GM12873 (cell line): Measurements from ENCODE around the gene AGBL4.

Source experiments
- TF ChIP-seq, protein P1 (sequence below): IDR thresholded peaks from 2 replicates; pipeline ENCODE4 v1.5.1; 2012; ENCODE audit warnings: low read depth, mild to moderate bottlenecking, moderate library complexity, low read length, control low read depth; ENCODE audit not compliant: insufficient read depth; ENCODE audit errors: missing control alignments

The AGBL4 gene

DNA sequence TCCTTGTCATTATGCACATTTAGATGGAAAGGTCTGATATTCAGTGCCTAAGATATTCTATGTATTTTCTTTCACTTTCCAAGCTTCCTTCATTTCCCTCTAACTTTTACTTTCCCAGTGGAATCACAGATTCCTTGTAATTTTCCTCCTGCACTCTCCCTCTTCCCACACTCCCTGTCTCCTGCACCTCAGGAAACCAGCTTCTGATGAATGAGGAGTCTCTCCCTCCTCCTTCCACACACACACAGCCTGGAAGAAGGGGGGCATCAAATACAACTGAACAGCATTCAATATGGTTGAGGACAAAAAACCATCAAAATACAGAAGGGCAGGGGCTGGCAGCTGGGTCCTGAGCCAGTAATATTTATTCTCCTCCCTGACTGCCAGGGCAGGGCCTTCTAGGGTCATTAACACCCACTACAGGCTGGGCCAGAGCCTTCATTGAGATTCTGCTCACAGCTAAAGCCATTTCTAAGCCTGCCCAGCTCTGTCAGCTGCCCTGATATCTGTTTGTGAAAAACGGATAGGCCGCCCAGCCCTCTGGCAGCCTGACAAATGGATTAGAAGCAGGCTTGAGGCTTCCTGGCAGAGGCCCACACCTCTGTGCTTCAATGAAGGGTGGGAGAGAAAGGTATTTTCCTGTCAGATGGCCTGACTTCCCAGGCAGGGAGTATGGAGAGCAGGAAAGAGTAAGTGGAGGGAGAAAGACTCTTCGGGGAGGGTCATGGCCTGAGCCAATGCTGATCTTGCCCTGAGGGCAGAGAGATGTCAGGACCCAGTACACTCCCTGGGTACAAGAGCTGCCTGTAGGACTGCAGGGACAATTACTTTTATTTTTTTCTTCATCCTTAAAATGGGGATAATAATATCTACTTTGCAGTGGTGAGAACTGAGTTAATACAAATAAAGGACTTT, 1412.9 kb downstream of the AGBL4 start:
- TF ChIP-seq, protein P1, sequence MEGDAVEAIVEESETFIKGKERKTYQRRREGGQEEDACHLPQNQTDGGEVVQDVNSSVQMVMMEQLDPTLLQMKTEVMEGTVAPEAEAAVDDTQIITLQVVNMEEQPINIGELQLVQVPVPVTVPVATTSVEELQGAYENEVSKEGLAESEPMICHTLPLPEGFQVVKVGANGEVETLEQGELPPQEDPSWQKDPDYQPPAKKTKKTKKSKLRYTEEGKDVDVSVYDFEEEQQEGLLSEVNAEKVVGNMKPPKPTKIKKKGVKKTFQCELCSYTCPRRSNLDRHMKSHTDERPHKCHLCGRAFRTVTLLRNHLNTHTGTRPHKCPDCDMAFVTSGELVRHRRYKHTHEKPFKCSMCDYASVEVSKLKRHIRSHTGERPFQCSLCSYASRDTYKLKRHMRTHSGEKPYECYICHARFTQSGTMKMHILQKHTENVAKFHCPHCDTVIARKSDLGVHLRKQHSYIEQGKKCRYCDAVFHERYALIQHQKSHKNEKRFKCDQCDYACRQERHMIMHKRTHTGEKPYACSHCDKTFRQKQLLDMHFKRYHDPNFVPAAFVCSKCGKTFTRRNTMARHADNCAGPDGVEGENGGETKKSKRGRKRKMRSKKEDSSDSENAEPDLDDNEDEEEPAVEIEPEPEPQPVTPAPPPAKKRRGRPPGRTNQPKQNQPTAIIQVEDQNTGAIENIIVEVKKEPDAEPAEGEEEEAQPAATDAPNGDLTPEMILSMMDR: no peak

DNA sequence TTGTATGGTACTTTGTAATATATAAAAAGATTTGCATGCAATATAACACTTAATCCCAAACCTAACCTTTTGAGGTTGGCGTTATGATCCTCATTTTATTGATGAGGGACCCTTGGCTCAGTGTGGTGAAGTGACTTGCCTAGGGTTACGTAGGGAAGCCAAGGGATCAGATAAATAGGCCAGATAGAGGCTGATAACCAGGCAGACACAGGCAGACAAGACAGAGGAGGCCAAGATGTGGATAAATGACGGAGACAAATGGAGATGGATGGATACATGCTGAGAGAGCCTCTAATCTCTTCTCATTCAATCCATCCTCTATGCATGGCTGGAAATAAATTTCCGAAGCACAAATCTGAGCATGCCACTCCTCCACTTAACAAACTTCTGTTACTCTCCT, 1414.9 kb downstream of the AGBL4 start:
- TF ChIP-seq, protein P1: no peak

DNA sequence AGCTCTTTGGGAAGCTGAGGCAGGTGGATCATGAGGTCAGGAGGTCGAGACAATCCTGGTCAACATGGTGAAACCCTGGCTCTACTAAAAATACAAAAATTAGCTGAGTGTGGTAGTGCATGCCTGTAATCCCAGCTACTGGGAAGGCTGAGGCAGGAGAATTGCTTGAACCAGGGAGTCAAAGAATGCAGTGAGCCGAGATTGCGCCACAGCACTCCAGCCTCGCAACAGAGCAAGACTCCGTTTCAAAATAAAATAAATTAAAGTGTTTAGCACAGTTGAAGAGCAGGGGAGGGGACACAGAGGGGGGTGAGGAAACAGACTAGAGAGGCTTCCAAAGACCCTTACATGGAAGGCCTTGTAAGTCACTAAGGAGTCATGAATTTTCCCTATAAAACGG, 1420.5 kb downstream of the AGBL4 start:
- TF ChIP-seq, protein P1: no peak

DNA sequence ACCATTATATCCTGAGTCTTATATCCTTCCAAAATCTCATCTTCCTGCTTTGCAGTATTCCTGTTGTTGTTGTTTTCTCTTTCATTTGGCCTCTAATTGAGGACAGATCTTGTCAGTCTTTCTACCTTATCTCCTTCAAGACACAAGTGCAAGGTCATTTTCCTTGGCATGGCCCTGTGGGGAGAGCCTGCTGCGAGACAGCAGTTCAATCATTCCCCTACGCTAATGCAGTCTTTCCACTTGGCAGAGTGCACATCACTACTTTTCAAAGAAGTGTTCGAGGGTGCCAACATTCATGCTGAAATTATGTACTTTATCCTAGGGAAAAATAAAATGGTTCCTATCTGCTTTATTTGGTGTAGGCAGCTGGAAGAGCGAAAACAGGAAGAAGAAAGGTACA, 1421.4 kb downstream of the AGBL4 start:
- TF ChIP-seq, protein P1: no peak

DNA sequence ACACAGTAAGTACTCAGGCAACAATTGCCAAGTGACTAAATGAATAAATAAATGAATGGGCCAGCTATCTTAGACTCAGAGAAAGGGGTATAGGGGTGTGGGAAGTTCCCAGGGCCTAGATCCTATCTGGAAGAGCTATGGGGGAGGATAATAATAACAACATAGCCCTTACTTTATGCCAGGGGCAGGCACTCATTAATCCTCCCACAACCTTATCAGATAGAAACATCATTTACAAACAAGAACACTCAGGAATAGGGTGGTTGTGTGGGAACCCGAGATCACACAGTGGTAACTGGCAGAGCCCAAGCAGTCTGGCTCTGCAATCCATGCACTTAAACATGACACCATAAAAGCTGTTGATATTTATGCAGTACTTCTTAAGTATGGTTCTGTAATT, 1423.6 kb downstream of the AGBL4 start:
- TF ChIP-seq, protein P1: no peak

DNA sequence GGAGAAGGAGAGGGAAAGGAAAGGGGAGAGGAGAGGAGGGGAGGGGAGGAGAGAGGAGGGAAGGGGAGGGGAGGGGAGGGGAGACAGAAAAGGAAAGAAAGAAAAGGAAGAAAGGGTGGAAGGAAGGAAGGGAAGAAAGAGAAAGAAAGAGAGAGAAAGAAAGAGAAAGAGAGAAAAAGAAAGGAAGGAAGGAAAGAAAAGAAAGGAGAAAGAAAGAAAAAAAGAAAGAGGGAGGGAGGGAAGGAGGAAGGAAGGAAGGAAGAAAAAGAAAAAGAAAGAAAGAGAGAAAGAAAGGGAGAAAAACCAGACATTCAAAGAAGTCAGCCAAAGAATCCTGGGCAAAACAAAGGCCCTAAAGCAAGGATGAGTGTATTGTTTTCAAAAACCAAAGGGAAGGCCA, 1426.1 kb downstream of the AGBL4 start:
- TF ChIP-seq, protein P1: no peak

DNA sequence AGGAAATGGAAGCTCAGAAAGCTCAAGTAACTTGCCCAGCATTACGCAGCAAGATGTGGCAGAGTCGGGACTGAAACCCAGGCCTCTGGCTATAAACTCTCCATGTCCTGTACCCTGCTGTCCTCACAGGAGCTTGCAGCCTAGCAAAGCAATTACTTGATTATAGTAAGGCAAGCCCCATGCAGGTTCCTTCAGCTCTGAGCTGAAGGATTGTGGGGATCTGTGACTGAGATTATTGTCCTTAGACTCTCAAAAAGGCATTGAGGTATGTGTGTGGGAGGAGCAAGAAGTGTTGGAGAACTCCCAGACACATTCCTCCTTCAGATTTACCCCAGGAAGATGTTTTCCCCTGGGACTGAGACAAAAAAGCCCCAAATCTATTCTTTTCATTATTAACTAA, 1427.7 kb downstream of the AGBL4 start:
- TF ChIP-seq, protein P1: no peak
